NCI-H446 (cell line): ENCODE data around the gene LRRC63.

Experiments
- DNase-seq, 2 experiments: peaks; one replicate each; lab custom pipeline; 2025; lab: John Stamatoyannopoulos, UW

LRRC63 gene

DNA sequence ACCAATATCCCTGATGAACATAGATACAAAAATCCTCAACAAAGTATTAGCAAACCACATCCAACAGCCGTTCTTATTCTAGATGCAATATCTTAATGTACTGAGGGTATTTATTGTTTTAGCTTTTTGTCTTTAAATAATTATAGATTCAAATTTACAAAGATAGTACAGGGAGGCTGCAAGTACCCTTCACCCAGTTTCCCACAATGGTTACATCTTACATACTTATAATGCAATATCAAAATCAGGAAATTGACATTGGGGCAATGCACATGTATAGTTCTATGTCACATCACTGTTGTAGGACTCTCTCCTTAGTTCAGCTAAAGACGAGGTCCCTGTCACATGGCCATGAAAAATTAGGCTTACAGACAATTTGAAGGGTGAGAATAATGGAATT lies 99.5 kb downstream of the LRRC63 start:
- no peak for DNase-seq

DNA sequence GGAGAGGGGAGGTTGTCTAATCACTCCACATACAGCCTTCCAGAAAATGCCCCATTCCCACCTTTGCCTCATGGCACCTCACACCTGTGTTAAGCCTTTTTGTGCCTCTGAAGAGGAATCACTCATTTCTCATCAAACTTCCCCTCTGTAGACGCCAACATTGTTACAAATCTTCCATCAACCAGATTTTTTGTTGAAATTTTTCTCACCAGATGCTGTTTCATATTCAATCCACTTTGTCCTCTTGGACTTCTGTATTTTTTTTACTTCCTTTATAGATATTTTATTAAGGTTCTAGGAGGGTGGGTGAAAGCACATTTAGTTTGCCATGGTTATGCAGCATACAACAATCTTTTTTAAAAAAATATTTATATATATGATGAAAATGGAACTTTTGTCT lies 101.3 kb downstream of the LRRC63 start:
- DNase-seq: no peak

DNA sequence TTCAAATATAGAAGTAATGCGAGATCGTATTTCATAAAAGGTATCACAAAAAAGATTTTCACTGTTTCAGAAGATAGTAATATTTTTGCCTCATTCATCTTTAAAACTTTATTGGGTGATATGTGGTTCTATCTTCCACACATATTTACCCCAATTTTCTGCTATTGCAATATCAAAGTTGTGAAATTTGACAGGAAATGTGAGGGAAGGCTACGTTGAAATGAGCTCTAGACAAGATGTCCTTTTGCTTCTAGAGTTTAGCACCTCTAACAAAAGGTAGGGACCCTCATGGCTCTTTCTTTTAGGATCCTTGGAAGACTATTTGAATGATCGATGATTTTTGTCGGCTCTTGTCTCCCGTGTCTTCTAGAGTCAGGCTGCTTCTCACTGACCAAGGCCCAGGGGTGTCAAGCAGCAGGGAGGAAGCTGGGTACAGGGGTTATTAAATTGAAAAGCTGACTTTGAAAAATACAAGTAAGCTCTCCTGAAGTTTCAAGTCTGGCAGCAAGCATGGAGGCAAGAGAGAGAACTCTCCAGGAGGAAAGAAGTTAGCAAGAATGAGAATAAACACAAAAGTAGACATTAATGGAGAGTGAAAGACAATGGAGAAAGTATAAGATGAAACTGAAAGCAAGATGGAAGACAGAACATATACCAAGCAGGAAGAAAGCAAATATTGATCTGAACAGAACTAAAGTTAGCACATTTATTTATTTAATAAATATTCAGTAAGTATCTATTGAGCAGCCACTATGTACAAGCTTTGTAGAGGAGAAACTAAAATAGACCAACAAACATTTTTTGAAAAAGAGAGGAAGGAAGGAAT lies 101.9 kb downstream of the LRRC63 start:
- DNase-seq: no peak

DNA sequence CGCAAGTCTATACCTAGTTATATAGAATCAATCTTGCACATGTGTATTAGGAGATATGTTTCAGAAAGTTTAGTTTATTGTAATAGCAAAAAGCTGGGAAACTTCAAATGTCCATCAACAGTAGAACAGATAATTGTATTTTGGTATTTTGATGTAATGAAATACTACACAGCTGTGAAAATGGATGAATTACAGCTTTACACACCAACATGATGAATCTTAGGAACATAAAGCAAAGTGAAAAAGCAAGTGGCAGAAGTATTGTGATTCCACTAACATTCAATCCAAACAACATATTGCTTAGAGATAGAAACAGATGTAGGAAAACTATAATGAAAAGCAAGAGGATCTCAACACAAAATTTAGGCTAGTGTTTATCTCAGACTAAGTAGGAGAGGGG lies 102.9 kb downstream of the LRRC63 start:
- DNase-seq: no peak

DNA sequence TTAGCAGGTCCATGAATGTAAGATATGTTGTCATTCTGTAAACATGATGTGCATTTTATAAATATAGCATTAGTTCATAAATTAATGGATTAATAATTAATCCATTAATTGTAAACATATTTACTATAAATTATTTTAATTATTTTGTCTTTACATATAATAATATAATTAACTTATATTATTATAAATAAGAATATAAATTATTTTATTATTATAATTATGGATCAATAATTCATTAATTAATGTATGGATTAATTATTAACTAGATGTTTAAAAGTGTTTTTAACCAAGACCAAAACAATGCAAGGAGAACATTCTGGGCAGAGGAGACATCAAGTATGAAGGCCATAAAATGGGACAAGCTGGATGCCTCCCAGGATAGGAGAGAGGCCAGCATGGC lies 103.3 kb downstream of the LRRC63 start:
- no peak for DNase-seq

DNA sequence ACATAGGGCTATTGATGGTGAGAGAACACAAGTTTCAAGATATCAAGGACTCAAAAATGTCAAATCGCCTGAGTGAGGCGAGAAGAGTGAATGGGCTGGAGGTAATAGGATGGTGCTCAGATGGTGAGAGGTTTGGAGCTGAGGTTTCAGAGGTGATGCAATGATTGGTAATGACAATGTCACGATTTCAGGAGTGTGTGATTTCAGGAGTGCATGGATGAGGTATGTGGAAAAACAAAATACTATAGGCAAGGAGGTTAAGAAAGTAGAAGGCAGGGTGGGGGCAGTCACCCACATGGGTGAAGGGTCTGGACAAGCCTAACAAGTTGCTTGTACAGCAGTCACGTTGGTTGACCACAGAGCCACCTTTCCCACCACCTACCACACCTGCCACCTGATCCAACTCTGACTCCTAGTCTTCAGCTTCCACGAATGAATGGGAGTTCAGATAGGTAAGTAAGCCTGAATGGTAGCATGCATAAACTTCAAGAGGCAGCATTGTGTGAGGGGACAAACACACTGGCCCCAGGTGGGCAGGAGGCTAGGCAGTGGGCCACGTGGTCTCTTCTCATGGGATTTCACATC lies 103.9 kb downstream of the LRRC63 start:
- no peak for DNase-seq

DNA sequence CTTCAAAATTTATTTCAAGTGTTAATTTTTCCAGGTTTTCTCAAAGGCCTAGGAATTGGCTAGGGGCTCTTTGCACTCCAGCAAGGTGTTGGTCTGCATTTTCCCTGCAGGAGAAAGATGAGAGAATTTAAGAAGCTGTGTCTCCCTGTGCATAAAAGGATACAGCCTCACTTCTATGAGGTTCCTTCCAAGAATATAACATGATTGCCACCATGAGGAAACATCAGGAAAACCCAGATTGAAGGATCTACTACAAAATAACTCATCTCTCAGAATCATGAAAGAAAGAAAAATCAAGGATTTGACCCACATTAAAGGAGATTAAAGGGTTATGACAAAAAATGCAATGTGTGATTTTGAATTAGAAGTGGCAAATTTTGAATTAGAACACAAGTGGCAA lies 105.4 kb downstream of the LRRC63 start:
- DNase-seq: no peak

DNA sequence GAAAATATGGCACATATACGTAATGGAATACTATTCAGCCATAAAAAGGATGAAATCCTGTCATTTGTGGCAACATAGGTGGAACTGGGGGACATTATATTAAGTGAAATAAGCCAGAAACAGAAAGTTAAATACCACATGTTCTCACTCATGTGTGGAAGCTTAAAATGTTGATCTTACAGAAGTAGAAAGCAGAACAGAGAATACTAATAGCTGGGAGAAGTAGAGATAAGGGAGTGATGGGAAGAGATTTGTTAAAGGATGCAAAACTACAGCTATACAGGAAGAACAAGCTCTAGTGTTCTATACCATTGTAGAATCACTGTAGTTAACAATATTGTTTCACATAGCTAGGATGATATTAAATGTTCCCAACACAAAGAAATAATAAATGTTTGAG lies 107.3 kb downstream of the LRRC63 start:
- no peak for DNase-seq

DNA sequence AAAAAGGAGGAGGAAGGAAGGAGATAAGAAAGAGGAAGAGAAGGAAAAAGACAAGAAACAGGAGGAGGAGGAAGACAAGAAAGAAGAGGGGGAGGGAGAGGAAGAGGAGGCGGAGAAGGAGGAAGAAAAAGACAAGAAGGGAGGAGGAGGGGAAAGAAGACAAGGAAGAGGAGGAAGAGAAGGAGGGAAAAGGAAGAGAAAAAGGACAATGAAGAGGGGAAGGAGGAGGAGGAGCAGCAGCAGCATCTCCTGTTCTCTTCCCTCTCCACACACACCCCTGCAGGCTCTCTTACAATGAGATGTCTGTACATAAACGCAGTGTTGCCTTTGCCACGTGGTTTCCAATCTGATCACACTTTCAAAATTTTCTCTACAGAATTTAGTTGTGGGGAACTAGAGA lies 108.7 kb downstream of the LRRC63 start:
- DNase-seq: no peak

DNA sequence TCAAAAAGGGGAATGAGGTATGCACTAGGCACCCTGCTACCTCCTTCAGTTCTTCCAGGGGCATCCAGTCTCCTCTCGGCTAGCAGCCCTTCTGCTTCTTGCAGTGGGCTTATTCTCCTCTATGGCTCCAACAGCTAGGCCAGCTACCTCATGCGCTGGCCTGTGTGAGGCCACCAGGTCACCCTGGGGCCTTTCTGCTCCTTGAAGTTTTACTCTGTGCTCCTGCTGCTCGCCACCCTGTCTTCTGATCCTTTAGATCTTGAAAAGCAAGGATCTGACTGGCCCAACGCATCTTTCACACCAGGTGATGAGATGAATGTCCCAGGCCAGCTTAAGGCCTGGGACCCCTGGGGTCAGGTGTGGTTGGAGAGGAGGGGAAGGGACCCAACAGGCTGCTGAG lies 109.1 kb downstream of the LRRC63 start:
- no peak for DNase-seq

DNA sequence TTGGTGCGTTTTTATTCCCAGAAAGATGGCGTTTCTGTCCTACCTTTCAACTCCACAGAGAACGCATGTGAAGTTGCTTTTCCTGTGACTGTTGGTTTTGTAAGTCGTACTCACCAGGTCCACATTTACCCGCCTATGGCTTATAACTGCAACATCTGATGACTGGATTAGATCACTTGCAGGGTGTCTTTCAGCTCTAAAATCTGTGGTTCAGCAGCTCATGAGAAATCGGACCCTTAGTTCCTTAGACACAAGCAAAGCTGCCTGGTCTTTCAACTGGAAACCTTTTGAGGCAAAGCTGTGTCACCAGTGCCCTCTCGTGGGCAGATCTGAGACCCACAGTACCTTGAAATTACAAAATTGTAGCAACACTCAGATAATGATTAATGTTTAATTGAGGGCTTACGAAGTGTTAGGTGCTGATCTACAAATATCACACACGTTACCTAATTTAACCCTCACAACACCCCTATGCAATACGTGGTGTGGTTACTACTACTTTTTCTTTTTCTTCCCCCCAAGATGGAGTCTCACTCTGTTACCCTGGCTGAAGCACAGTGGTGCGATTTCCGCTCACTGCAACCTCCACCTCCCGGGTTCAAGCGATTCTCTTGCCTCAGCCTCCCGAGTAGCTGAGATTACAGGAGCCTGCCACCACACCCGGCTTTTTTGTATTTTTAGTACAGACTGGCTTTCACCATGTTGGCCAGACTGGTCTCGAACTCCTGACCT lies 109.9 kb downstream of the LRRC63 start:
- peak in 1 of 2 experiments; percentile 36 for DNase-seq

DNA sequence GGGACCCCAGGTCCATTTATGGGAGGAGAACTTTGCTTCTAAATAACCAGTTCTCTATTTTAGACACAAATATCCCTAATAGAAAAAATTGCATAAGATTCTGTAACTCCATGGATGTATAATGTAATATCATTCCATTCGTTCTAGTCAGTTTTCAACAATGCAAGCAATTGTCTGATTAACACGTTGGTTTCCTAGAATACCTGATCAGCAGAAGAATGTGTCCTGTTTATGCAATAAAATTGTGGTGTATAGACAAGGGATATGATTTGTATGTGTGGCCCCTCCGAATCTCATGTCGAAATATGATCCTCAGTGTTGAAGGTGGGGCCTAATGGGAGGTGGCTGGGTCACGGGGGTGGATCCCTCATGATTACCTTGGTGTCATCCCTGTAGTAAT lies 113.2 kb downstream of the LRRC63 start:
- no peak for DNase-seq
